Panc1 (cell line): ENCODE results near the gene DAB1. TPM values are rescaled to one million over a fixed set of nuclear protein-coding genes. Genes with fewer than 3 reads are reported as not detected.

Experiments
- ATAC-seq: fragments of 200-7000 bp; cut with Tn5 transposase; 2 replicates; pipeline ENCODE4 v1.9.1; 2020; ENCODE audit warnings: mild to moderate bottlenecking, moderate library complexity
- BruUV-seq: library from RNA; stranded (reverse); fragments of 400-500 nt; replicated peaks from 2 replicates; lab custom pipeline; 2021; lab: Mats Ljungman, UMichigan
- CTCF ChIA-PET: fragments of 300-600 bp; sonication (Branson Sonifier 250); formaldehyde crosslinking; loops from one replicate; lab custom pipeline; 2022; ENCODE audit warnings: antibody characterized with exemption; lab: Charles Lee
- POLR2A ChIA-PET: fragments of 300-600 bp; sonication (Branson Sonifier 250); formaldehyde crosslinking; loops from one replicate; lab custom pipeline; 2022; ENCODE audit warnings: antibody characterized with exemption; lab: Charles Lee
- DNase-seq: peaks from one replicate; pipeline ENCODE4 v3.0.0-alpha.2; 2010; ENCODE audit warnings: low read depth, low spot score
- H3K27ac ChIP-seq: 2 replicates; pipeline ENCODE4 v1.5.1; 2011; ENCODE audit warnings: mild to moderate bottlenecking, low read length, inconsistent platforms
- H3K27me3 ChIP-seq: fragments of 200-500 bp; sonication (Bioruptor generic); 2 replicates; pipeline ENCODE4 v1.6.0; 2014; ENCODE audit warnings: low read length, inconsistent platforms; ENCODE audit not compliant: control insufficient read depth, insufficient read depth
- H3K36me3 ChIP-seq: fragments of 200-500 bp; sonication (Bioruptor generic); 2 replicates; pipeline ENCODE4 v1.5.1; 2014; ENCODE audit warnings: inconsistent platforms, mild to moderate bottlenecking, low read length, moderate library complexity; ENCODE audit not compliant: control insufficient read depth, insufficient read depth
- H3K4me1 ChIP-seq: 2 replicates; pipeline ENCODE4 v1.5.1; 2011; ENCODE audit warnings: inconsistent platforms, mild to moderate bottlenecking, low read length, moderate library complexity; ENCODE audit not compliant: control insufficient read depth, insufficient read depth
- H3K4me3 ChIP-seq, 2 experiments: 2 replicates each; pipeline ENCODE4 v1.5.1; 2011 to 2012; ENCODE audit warnings: low read depth in 2 of 2, low read length in 2 of 2, mild to moderate bottlenecking in 2 of 2, inconsistent platforms in 1 of 2, moderate library complexity in 1 of 2
- H3K9me3 ChIP-seq: fragments of 200-500 bp; sonication (Bioruptor generic); 2 replicates; pipeline ENCODE4 v1.5.1; 2014; ENCODE audit warnings: low read depth, mild to moderate bottlenecking, inconsistent platforms, low read length, moderate library complexity; ENCODE audit not compliant: control insufficient read depth, insufficient read depth
- POLR2AphosphoS5 ChIP-seq: IDR thresholded peaks from 2 replicates; pipeline ENCODE4 v1.6.1; 2012; ENCODE audit warnings: mild to moderate bottlenecking, low read depth, low read length, moderate library complexity
- REST ChIP-seq, 2 experiments: IDR thresholded peaks; 2 replicates each; pipeline ENCODE4 v1.6.1; 2011 to 2012; ENCODE audit warnings: low read depth in 2 of 2, control low read depth in 1 of 2, low read length in 1 of 2, mild to moderate bottlenecking in 1 of 2, moderate library complexity in 1 of 2; ENCODE audit not compliant: insufficient read depth in 1 of 2
- SIN3A ChIP-seq: IDR thresholded peaks from 2 replicates; pipeline ENCODE4 v1.6.1; 2012; ENCODE audit warnings: low read depth, mild to moderate bottlenecking, low read length, moderate library complexity, borderline replicate concordance; ENCODE audit not compliant: insufficient read depth
- TCF7L2 ChIP-seq: IDR thresholded peaks from 2 replicates; pipeline ENCODE4 v1.6.1; 2011; ENCODE audit warnings: mild to moderate bottlenecking, low read depth, low read length, inconsistent platforms
- in situ Hi-C: cut with HindIII; loops from 2 replicates; pipeline ENCODE4 v1.10.0; 2016; ENCODE audit warnings: low sequenced_read_pairs, low pct_unique_long_range_greater_than_20kb
- intact Hi-C: fragments of 100-400 bp; cut with micrococcal nuclease; formaldehyde crosslinking; loops from one replicate; pipeline ENCODE4 v1.10.0; 2022; ENCODE audit not compliant: unreplicated experiment
- total RNA-seq: library from RNA; stranded (reverse); gene quantifications from one replicate; pipeline ENCODE4 v1.2.1, GENCODE V29; 2021; ENCODE audit not compliant: unreplicated experiment
- TF ChIP-seq, protein P1 (sequence below): fragments of 450-650 bp; IDR thresholded peaks from 2 replicates; pipeline ENCODE4 v1.5.1; 2017; ENCODE audit warnings: mild to moderate bottlenecking

DAB1 gene
- total RNA-seq, 1 experiment from 2014 or later = 0.05 TPM

- no peak overlapping the region for H3K4me3 ChIP-seq
- H3K27me3 ChIP-seq = 0 out of 2 replicates have a peak, but pooled peaks cover 4% of the 10 kb centered on the region
- H3K27ac ChIP-seq = no peak overlapping the region
- no peak for TF ChIP-seq SIN3A
- TF ChIP-seq, protein P1, sequence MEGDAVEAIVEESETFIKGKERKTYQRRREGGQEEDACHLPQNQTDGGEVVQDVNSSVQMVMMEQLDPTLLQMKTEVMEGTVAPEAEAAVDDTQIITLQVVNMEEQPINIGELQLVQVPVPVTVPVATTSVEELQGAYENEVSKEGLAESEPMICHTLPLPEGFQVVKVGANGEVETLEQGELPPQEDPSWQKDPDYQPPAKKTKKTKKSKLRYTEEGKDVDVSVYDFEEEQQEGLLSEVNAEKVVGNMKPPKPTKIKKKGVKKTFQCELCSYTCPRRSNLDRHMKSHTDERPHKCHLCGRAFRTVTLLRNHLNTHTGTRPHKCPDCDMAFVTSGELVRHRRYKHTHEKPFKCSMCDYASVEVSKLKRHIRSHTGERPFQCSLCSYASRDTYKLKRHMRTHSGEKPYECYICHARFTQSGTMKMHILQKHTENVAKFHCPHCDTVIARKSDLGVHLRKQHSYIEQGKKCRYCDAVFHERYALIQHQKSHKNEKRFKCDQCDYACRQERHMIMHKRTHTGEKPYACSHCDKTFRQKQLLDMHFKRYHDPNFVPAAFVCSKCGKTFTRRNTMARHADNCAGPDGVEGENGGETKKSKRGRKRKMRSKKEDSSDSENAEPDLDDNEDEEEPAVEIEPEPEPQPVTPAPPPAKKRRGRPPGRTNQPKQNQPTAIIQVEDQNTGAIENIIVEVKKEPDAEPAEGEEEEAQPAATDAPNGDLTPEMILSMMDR = no peak
- no peak for TF ChIP-seq TCF7L2
- POLR2A ChIA-PET = no interaction called here
- H3K4me1 ChIP-seq = no peaks in the 10 kb centered on the region
- no peaks in the 10 kb centered on the region for H3K9me3 ChIP-seq
- no TSS peak for BruUV-seq
- in situ Hi-C loops (no loop called here), intact Hi-C loops (no loop called here)
- CTCF ChIA-PET = no interaction called here
- H3K36me3 ChIP-seq = no peaks in the 10 kb centered on the region
- DNase-seq (no peak), ATAC-seq (no peak)
Measured at GRCh38 chr1:56957931-56958330, 465.9 kb downstream of the DAB1 start.

DNA sequence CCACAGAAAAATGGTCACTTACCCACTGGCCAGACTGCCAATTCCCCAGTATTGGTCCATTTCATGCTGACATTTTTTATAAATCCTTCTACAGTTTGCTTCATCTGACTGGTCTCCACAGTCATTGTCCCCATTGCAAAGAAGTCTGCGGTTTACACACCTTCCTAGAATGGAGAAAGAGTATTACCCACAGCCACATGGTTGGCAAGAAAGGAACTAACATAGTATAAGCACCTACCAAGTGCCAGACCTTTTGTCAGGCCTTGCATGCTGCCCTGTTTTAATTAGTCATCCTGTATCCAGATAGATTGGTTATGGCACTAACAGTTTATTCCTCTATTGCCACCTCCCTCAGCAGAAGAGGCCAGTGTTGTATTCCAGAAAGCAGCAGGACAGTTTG lies 469.2 kb downstream of the DAB1 start:
- H3K36me3 ChIP-seq = no peaks in the 10 kb centered on the region
- POLR2A ChIA-PET = no interaction called here
- TF ChIP-seq POLR2AphosphoS5 (no peak), TCF7L2 (no peak), SIN3A (no peak), REST (IDR thresholded peaks at IDR 0.05; ENCODE audit: insufficient read depth in 1 of 2, low read depth in 2 of 2, low read length in 1 of 2) (no peak)
- TF ChIP-seq, protein P1 = no peak
- in situ Hi-C loops (no loop called here), intact Hi-C loops (no loop called here)
- ATAC-seq = no peak
- H3K4me1 ChIP-seq = no peaks in the 10 kb centered on the region
- CTCF ChIA-PET = no interaction called here
- BruUV-seq = no TSS peak
- H3K27ac ChIP-seq = no peak overlapping the region
- H3K27me3 ChIP-seq = 0 out of 2 replicates have a peak, but pooled peaks cover 4% of the 10 kb centered on the region
- no peak overlapping the region for H3K4me3 ChIP-seq
- DNase-seq = no peak
- H3K9me3 ChIP-seq = no peaks in the 10 kb centered on the region
